T-cell (primary cell): ENCODE measurements around the gene MAST3. TPM values are rescaled to one million over a fixed set of nuclear protein-coding genes. Genes with fewer than 3 reads are reported as not detected.
A peak's percentile ranks its signal among the peaks of the same experiment; 100 is the strongest.

Experiments used
- ATAC-seq, 4 experiments: fragments of 200-7000 bp in 3 of 4; fragments of 150-1000 bp in 1 of 4; cut with Tn5 transposase; replicated peaks in 1 of 4; 1 replicate in 3 of 4; 2 replicates in 1 of 4; pipeline ENCODE4 v1.10.0; 2021; ENCODE audit warnings: moderate library complexity in 3 of 4, mild to moderate bottlenecking in 2 of 4, moderate number of reproducible peaks in 1 of 4
- CTCF ChIA-PET, 2 donors: fragments of 300-600 bp; sonication (Branson Sonifier 250); formaldehyde crosslinking; loops; one replicate each; lab custom pipeline; 2022; ENCODE audit warnings: antibody characterized with exemption in 2 of 2; lab: Charles Lee
- POLR2A ChIA-PET, 2 donors: fragments of 300-600 bp; sonication (Branson Sonifier 250); formaldehyde crosslinking; loops; one replicate each; lab custom pipeline; 2022; ENCODE audit warnings: antibody characterized with exemption in 2 of 2; lab: Charles Lee
- DNase-seq, 35 experiments: peaks; one replicate each; pipeline versions ENCODE4 v3.0.0 to v3.0.0-alpha.2; 2013 to 2023
- H3K27ac ChIP-seq: one replicate; pipeline ENCODE4 v1.5.1; 2013; ENCODE audit warnings: low read length
- H3K27me3 ChIP-seq, 2 experiments: replicated peaks in 1 of 2; 1 replicate in 1 of 2; 2 replicates in 1 of 2; pipeline versions ENCODE4 v1.6.1 to v1.7.0; 2013; ENCODE audit warnings: low read length in 1 of 2, mixed read lengths in 1 of 2; ENCODE audit not compliant: control insufficient read depth in 2 of 2, insufficient read depth in 2 of 2; ENCODE audit errors: extremely low read depth in 1 of 2
- H3K36me3 ChIP-seq, 2 donors: 1 replicate in 1 of 2; 2 replicates in 1 of 2; pipeline versions ENCODE4 v1.6.1 to v1.7.0; 2013; ENCODE audit warnings: low read length in 1 of 2; ENCODE audit not compliant: control insufficient read depth in 2 of 2, insufficient read depth in 1 of 2; ENCODE audit errors: extremely low read depth in 1 of 2
- H3K4me1 ChIP-seq, 2 experiments: 1 replicate in 1 of 2; 2 replicates in 1 of 2; pipeline versions ENCODE4 v1.6.1 to v1.7.0; 2013; ENCODE audit warnings: low read length in 2 of 2, mixed read lengths in 1 of 2; ENCODE audit not compliant: insufficient read depth in 2 of 2, control insufficient read depth in 1 of 2; ENCODE audit errors: extremely low read depth in 1 of 2
- H3K4me3 ChIP-seq, 2 donors: 1 replicate in 1 of 2; 2 replicates in 1 of 2; pipeline versions ENCODE4 v1.5.1 to v1.7.0; 2013; ENCODE audit warnings: mild to moderate bottlenecking in 2 of 2, low read length in 1 of 2, moderate library complexity in 1 of 2; ENCODE audit not compliant: control insufficient read depth in 1 of 2; ENCODE audit errors: extremely low read depth in 1 of 2
- H3K9me3 ChIP-seq: 2 replicates; pipeline ENCODE4 v1.7.0; 2013
- H3K27ac Mint-ChIP-seq, 2 donors: one replicate each; pipeline ENCODE4 v1.8.0; 2020 to 2021; ENCODE audit warnings: mild to moderate bottlenecking in 2 of 2, mixed read lengths in 2 of 2
- H3K27me3 Mint-ChIP-seq, 2 donors: one replicate each; pipeline ENCODE4 v1.8.0; 2021 to 2022; ENCODE audit warnings: mixed read lengths in 2 of 2
- H3K36me3 Mint-ChIP-seq: one replicate; pipeline ENCODE4 v1.8.0; 2021; ENCODE audit warnings: mixed read lengths
- H3K4me1 Mint-ChIP-seq, 3 donors: one replicate each; pipeline ENCODE4 v1.8.0; 2020 to 2022; ENCODE audit warnings: mixed read lengths in 3 of 3, mild to moderate bottlenecking in 1 of 3
- H3K4me3 Mint-ChIP-seq, 3 donors: one replicate each; pipeline ENCODE4 v1.8.0; 2020 to 2022; ENCODE audit warnings: mild to moderate bottlenecking in 3 of 3, mixed read lengths in 3 of 3, moderate library complexity in 3 of 3
- H3K9me3 Mint-ChIP-seq, 3 donors: one replicate each; pipeline ENCODE4 v1.8.0; 2020 to 2022; ENCODE audit warnings: mixed read lengths in 3 of 3
- WGBS: methylation state at CpG from one replicate; pipeline ENCODE4 v1.1.5; 2013; ENCODE audit warnings: missing lambda C conversion rate; ENCODE audit not compliant: insufficient coverage; 5-methylcytosine and 5-hydroxymethylcytosine counted together
- total RNA-seq, 35 experiments: library from RNA in 6 of 35; stranded (reverse) in 6 of 35; fragments of 120-200 nt in 1 of 35; gene quantifications; one replicate each; pipeline versions ENCODE4 v1.2.1 to v1.2.4 and lab custom pipeline; 2013 to 2026

MAST3 gene
- total RNA-seq, 5 donors from 2014 or later (not counting 1 experiment from before 2014, with no cell fraction given): 42.0 to 60.2 (median 53.2) TPM

- Histone ChIP-seq H3K4me1 (peaks cover 2 to 29% of the 10 kb centered on the region in 2 experiments), H3K27ac (peak overlapping the region; percentile 57), H3K27me3 (no peaks in the 10 kb centered on the region), H3K9me3 (no peaks in the 10 kb centered on the region), H3K36me3 (peaks cover 0 to 10% of the 10 kb centered on the region in 2 donors), H3K4me3 (peak overlapping the region; percentile 68 to 75)
- ChIA-PET CTCF (interaction anchor here (0.6 kb wide), 3 partner anchors 8 to 303 kb away, joined by 3 to 9 read pairs (median 7); no protein-coding TSS in a partner anchor), POLR2A (interaction anchor here in 1 of 2 donors (0.6 kb wide), 1 partner anchor 18 kb away, joined by 3 read pairs; no protein-coding TSS in a partner anchor)
- H3K27me3 Mint-ChIP-seq: no peaks in the 10 kb centered on the region
- WGBS: 1% methylated on average over 82 of the region's 92 CpGs
- peak overlapping the region; percentile 72 to 81 (median 77) for H3K4me3 Mint-ChIP-seq
- H3K4me1 Mint-ChIP-seq: peaks cover 23 to 33% (median 31%) of the 10 kb centered on the region in 3 donors
- no peaks in the 10 kb centered on the region for H3K9me3 Mint-ChIP-seq
- peak; percentile 79 to 81 (median 80) for ATAC-seq
- H3K36me3 Mint-ChIP-seq: no peaks in the 10 kb centered on the region
- H3K27ac Mint-ChIP-seq: peak overlapping the region; percentile 85 to 88
- DNase-seq: peak in 13 of 35 experiments; percentile 12 to 61 (median 45)
Measured at GRCh38 chr19:18109733-18110608, 12.4 kb downstream of the MAST3 start.

- H3K4me1 ChIP-seq: peaks cover 2 to 28% of the 10 kb centered on the region in 2 experiments
- ChIA-PET POLR2A (interaction anchor here in 1 of 2 donors (0.6 kb wide), 2 partner anchors 19 to 55 kb away, joined by 3 read pairs; no protein-coding TSS in a partner anchor), CTCF (interaction anchor here (0.6 to 0.7 kb wide), 3 partner anchors 9 to 161 kb away, joined by 3 to 9 read pairs (median 4); no protein-coding TSS in a partner anchor)
- H3K4me1 Mint-ChIP-seq: peaks cover 22 to 39% (median 35%) of the 10 kb centered on the region in 3 donors
- no peak overlapping the region for H3K27ac Mint-ChIP-seq
- H3K27me3 Mint-ChIP-seq: no peaks in the 10 kb centered on the region
- ATAC-seq: peak in 1 of 4 experiments; percentile 16
- no peak for DNase-seq
- H3K9me3 ChIP-seq: no peaks in the 10 kb centered on the region
- 55% methylated on average over 14 of the region's 22 CpGs for WGBS
- H3K27me3 ChIP-seq: no peaks in the 10 kb centered on the region
- H3K4me3 Mint-ChIP-seq: peak overlapping the region; percentile 49 to 81 (median 66)
- H3K36me3 Mint-ChIP-seq: peaks cover 2% of the 10 kb centered on the region
- H3K27ac ChIP-seq: peak overlapping the region; percentile 43
- peaks cover 3 to 10% of the 10 kb centered on the region in 2 donors for H3K36me3 ChIP-seq
- H3K4me3 ChIP-seq: peak overlapping the region; percentile 68 to 75
- H3K9me3 Mint-ChIP-seq: no peaks in the 10 kb centered on the region
Measured at GRCh38 chr19:18110609-18111232, 13.1 kb downstream of the MAST3 start.

- H3K9me3 Mint-ChIP-seq: no peaks in the 10 kb centered on the region
- no peaks in the 10 kb centered on the region for H3K9me3 ChIP-seq
- peaks cover 2 to 40% of the 10 kb centered on the region in 2 experiments for H3K4me1 ChIP-seq
- H3K36me3 Mint-ChIP-seq: peaks cover 2% of the 10 kb centered on the region
- H3K4me1 Mint-ChIP-seq: peaks cover 29 to 43% (median 41%) of the 10 kb centered on the region in 3 donors
- POLR2A ChIA-PET: no interaction called here
- H3K27me3 Mint-ChIP-seq: no peaks in the 10 kb centered on the region
- no peak overlapping the region for H3K27ac Mint-ChIP-seq
- H3K4me3 ChIP-seq: no peak overlapping the region
- 0% methylated on average over 1 of the region's 9 CpGs for WGBS
- H3K27me3 ChIP-seq: no peaks in the 10 kb centered on the region
- H3K27ac ChIP-seq: no peak overlapping the region
- peaks cover 4 to 10% of the 10 kb centered on the region in 2 donors for H3K36me3 ChIP-seq
- DNase-seq (peak in 34 of 35 experiments; percentile 32 to 84 (median 62)), ATAC-seq (peak in 3 of 4 experiments; percentile 29 to 35 (median 31))
- CTCF ChIA-PET: interaction anchor here (0.6 to 1.7 kb wide), 9 partner anchors 9 to 140 kb away, joined by 3 to 8 read pairs (median 4); partner anchors contain the start of genes IL12RB1 (in 2 of the 2) and PIK3R2 (in 1 of the 2)
- H3K4me3 Mint-ChIP-seq: no peak overlapping the region
Measured at GRCh38 chr19:18112989-18113478, 15.5 kb downstream of the MAST3 start.

GRCh38 chr19:18113827-18114226 is 16.2 kb downstream of the MAST3 start:
- CTCF ChIA-PET: interaction anchor here (0.7 to 1.3 kb wide), 4 partner anchors 27 to 534 kb away, joined by 3 to 6 read pairs (median 4); partner anchors contain the start of genes IL12RB1 (in 1 of the 2) and PIK3R2 (in 1 of the 2)
- Mint-ChIP-seq H3K27ac (no peak overlapping the region), H3K27me3 (no peaks in the 10 kb centered on the region), H3K36me3 (peaks cover 2% of the 10 kb centered on the region), H3K4me1 (peaks cover 28 to 45% (median 40%) of the 10 kb centered on the region in 3 donors), H3K4me3 (no peak overlapping the region), H3K9me3 (no peaks in the 10 kb centered on the region)
- no peak overlapping the region for H3K27ac ChIP-seq
- ATAC-seq (no peak), DNase-seq (no peak)
- H3K9me3 ChIP-seq: no peaks in the 10 kb centered on the region
- WGBS: 92% methylated on average over 5 of the region's 5 CpGs
- POLR2A ChIA-PET: no interaction called here
- peaks cover 5 to 48% of the 10 kb centered on the region in 2 experiments for H3K4me1 ChIP-seq
- no peak overlapping the region for H3K4me3 ChIP-seq
- peaks cover 4 to 10% of the 10 kb centered on the region in 2 donors for H3K36me3 ChIP-seq
- no peaks in the 10 kb centered on the region for H3K27me3 ChIP-seq

- no peak for DNase-seq
- Histone ChIP-seq H3K27me3 (no peaks in the 10 kb centered on the region), H3K4me3 (no peak overlapping the region), H3K9me3 (no peaks in the 10 kb centered on the region), H3K36me3 (peaks cover 4 to 10% of the 10 kb centered on the region in 2 donors), H3K4me1 (peaks cover 8 to 50% of the 10 kb centered on the region in 2 experiments), H3K27ac (no peak overlapping the region)
- Mint-ChIP-seq H3K4me3 (no peak overlapping the region), H3K9me3 (no peaks in the 10 kb centered on the region), H3K36me3 (peaks cover 2% of the 10 kb centered on the region), H3K27ac (no peak overlapping the region), H3K27me3 (no peaks in the 10 kb centered on the region), H3K4me1 (peaks cover 28 to 45% (median 40%) of the 10 kb centered on the region in 3 donors)
- ChIA-PET POLR2A (no interaction called here), CTCF (interaction anchor here in 1 of 2 donors (0.7 kb wide), 1 partner anchor 534 kb away, joined by 6 read pairs; no protein-coding TSS in a partner anchor)
- ATAC-seq: no peak
- WGBS: 100% methylated on average over 4 of the region's 4 CpGs
Measured at GRCh38 chr19:18114483-18114882, 16.9 kb downstream of the MAST3 start.
